KBM-7 (cell line): ENCODE measurements around the gene MAT1A.
A peak's percentile ranks its signal among the peaks of the same experiment; 100 is the strongest.
"Not testable (repeated sequence)": the region's sequence is repeated elsewhere in the genome, so short reads cannot be mapped to it uniquely, and the experiment has no call there.

ENCODE experiments used
- DNase-seq: peaks from one replicate; pipeline ENCODE4 v3.0.0-alpha.2; 2015
- in situ Hi-C: fragments of 300-500 bp; cut with MboI; formaldehyde crosslinking; loops from 2 replicates; pipeline ENCODE4 v1.14.3; 2020; ENCODE audit warnings: low sequenced_read_pairs, low pct_unique_long_range_greater_than_20kb, mixed read lengths

Gene MAT1A

GRCh38 chr10:80289451-80290287 lies at the start of gene MAT1A:
MAT1A (minus strand) TSS chr10:80289658; CDS start chr10:80289423, 235 bp downstream.
- in situ Hi-C loops: no loop called here
- no peak for DNase-seq

- DNase-seq: no peak
- in situ Hi-C loops: no loop called here
These were observed 44.5 kb upstream of the MAT1A start for GRCh38 chr10:80333983-80334382.

DNA sequence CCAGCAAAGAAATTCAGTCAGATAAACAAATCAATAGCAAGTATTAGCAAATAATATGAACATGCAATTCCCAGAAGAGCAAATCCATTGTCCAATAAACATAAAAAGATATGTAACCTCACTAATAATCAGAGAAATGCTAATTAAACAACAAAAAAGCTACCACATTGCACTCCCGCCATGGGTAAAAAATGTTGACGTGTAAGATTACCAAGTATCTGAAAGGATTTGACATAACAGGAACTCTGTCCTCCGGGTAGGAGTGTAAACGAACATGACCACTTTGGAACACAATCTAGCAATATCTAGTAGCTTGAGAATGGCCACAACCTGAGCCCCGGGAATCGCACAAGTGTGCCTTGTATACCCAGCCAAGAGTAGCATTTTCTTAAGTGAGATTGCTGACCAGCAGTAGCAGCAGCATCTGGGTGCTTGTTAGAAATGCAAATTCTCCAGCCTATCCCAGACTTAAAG lies 35.5 kb upstream of the MAT1A start:
- in situ Hi-C loops: no loop called here
- DNase-seq: no peak

DNA sequence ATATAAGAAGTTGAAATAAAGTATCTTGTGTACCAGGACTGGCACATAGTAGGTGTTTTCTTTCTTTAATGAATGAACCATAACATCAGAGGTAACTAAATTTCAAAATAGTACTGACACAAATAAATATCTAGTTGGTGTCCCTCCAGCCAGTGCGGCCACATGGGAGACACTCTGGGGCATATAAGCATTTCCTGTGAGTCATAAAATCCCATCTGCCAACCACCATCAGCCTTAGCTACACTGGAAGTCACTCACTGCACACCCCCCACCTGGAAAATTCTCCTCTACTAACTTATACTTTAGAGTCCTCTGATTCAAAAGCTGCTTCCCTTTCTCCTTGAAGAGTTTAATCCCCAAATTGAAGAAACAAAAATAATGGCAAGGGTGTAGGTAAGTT lies 34.6 kb upstream of the MAT1A start:
- in situ Hi-C loops: no loop called here
- peak; percentile 3 for DNase-seq

- no peak for DNase-seq
- in situ Hi-C loops: no loop called here
These were observed 33.9 kb upstream of the MAT1A start for GRCh38 chr10:80323311-80323710.

DNA sequence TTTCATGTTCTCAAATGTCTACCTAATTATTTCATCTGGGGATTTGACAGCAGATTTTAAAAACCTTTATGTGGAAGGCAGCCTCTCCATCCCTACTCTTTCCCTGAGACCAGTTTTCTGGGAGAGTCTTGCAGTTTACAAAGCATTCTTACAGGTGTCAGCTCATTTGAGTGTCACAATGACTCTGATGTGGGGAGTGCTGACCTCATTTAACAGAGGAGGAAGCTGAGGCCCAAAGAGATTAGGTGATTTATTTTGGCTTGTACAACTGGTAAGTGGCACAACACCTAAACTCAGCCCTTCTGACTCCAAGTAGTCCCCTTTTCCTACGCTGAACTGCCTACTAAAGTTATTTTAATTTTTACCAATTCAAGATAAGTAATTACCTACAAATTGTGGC lies 33.3 kb upstream of the MAT1A start:
- in situ Hi-C loops: no loop called here
- DNase-seq: no peak

GRCh38 chr10:80322158-80322557 lies 32.7 kb upstream of the MAT1A start:
- DNase-seq: no peak
- in situ Hi-C loops: no loop called here

DNA sequence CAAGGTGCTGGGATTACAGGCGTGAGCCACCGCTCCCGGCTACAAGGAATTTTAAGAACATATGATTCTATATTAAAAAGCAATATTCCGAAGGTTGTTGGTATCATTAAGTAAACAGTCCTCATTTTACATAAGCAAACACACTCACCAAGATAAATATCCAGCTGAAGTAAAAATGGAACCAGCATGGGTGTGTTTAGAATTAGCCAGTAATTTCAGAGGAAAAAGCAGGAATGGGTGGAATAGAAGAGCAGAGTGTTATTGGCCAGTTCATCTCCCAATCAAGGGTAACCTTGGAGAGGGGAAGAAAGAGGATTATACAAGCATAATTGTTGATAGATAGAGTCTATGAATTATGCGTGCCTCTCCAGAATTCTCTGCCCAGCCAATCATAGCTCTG lies 31.7 kb upstream of the MAT1A start:
- in situ Hi-C loops: no loop called here
- DNase-seq: no peak

DNA sequence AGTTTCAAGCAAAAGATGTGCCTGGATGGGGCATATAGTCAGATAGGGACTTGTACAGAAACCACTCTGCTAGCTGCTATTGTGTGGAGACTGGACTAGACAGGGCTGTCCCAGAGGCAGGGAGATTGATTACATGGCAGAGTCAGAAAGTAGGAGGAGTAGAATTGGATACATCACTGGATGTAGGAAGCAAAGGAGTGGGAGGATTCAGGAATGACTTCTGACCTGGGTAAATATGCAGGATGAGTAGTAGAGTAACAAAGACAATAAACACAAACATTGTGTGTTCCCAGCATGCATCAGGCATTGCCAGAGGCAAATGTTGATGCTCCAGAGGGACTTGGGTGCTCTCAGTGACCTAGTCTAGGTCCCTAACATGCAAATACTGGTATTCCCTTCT lies 30.9 kb upstream of the MAT1A start:
- in situ Hi-C loops: no loop called here
- DNase-seq: no peak

- no peak for DNase-seq
- in situ Hi-C loops: no loop called here
These were observed 30.4 kb upstream of the MAT1A start for GRCh38 chr10:80319725-80320290.

- in situ Hi-C loops: no loop called here
- DNase-seq: no peak
These were observed 29.9 kb upstream of the MAT1A start for GRCh38 chr10:80319318-80319717.

DNA sequence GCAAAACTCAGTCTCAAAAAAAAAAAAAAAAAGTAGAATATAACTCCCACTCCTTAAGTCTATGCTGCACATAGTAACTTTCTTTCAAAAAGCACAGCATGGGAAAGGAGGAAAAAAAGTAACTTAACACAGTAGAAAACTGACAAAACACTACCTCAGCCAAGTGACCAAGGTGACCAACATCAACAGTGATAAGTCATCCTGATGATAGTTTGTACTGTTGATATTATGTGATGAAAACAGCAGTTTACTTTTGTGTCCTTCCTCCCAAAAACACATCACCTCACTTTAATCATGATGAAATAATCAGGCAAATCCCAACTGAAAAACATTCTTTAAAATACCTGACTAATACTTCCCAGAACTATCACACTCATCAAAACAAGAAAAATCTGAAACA lies 29.3 kb upstream of the MAT1A start:
- DNase-seq: no peak
- in situ Hi-C loops: no loop called here

GRCh38 chr10:80315391-80315790 lies 25.9 kb upstream of the MAT1A start:
- no peak for DNase-seq
- in situ Hi-C loops: no loop called here

DNA sequence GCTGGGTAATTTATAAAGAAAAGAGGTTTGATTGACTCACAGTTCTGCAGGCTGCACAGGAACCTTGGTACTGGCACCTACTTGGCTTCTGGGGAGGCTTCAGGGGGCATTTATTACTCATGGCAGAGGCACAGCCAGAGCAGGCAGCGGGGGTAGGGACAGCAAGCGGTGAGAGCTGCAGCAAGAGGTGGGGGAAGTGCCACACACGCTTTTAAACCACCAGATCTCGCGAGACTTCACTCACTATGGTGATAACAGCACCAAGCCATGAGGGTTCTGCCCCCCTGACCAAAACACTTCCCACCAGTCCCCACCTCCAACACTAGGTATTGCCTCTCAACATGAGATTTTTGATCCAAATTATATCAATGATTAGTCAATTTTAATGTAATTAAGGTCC lies 24.1 kb upstream of the MAT1A start:
- no peak for DNase-seq
- in situ Hi-C loops: no loop called here

GRCh38 chr10:80305989-80306388 lies 16.5 kb upstream of the MAT1A start:
- in situ Hi-C loops, DNase-seq: not testable (repeated sequence)

DNA sequence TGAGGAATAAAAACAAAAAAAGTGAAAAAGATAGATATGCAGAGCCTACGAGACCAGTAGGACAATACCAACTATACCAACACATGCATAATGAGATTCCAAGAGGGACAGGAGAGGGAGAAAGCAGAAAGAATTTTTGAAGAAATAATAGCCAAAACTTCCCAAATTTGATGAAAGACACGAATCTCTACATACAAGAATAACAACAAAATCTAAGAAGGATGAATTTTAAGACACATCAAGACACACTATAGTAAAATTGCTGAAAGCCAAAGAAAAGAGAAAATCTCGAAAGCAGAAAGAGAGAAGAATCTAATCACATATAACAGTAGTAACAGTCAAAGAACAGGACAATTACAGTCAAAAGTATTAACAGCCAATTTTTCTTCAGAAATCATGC lies 7.5 kb upstream of the MAT1A start:
- in situ Hi-C loops: no loop called here
- no peak for DNase-seq

- in situ Hi-C loops: no loop called here
These were observed 3.3 kb upstream of the MAT1A start for GRCh38 chr10:80292607-80293239.

DNA sequence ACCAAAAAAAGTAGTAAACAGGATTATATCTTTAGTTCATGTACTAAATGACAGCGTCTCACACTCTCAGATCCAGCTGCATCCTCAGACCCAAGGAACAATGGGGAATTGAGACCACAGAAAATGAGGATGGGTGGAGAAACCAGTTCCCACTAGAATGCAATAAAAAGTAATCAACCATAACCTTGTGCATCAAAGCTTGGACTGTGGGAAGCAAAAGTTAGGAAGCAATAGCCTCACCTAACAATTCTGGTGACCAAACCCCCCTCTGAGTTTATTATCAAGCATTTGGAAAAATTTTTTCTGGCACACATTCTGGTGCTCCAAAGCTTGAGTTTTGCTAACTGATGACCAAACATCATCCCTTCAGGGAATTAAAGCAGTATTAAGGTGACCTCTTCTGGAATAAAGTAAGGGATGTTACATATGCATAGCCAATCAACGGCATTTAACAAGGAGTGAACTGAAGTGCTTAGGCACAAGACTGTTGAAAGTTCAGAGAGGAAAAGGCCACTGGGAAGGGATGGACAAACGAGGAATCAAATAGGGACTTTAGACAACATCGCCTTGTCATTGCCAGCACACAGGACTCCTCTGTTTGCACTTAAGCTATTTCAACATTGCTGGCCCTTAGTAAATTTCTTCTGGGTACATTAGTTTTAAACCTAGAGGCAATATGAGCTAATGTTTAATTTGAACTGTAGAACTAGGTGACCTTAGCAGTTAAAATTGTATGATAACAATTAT lies 1.2 kb upstream of the MAT1A start:
- no peak for DNase-seq
- in situ Hi-C loops: no loop called here

More at GRCh38 chr10:80292607-80293239, 3.3 kb upstream of the MAT1A start:
- DNase-seq: no peak

GRCh38 chr10:80288849-80289248 lies 609 bp downstream of the MAT1A start:
- no peak for DNase-seq
- in situ Hi-C loops: no loop called here

DNA sequence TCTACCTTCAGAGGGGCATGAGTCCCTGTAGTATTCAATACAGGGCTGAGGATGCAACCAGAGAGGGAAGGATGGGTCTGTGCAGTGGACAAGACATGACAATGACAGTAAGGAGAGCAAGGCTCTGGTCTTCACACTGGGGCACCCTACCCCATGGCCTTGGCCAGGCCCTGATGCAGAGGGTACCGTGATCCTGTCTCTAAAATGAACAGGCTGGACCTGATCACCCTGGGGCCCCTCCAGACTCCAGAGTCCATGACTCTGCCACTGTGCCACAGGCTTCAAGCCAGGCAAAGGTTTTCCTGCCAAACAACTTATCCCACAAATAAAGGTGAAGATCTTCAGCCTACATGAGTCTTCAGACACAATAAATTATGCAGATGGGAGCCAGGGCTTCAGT lies 4.9 kb downstream of the MAT1A start:
- in situ Hi-C loops: no loop called here
- no peak for DNase-seq
